Erythroblast (primary cell): ENCODE measurements around the gene PTPN23.

ENCODE experiments used
- GATA1 ChIP-seq: IDR thresholded peaks from 2 replicates; pipeline ENCODE4 v1.6.1; 2011; ENCODE audit warnings: low read depth, mild to moderate bottlenecking, control low read depth, low read length, moderate library complexity
- POLR2A ChIP-seq: IDR thresholded peaks from 2 replicates; pipeline ENCODE4 v1.6.1; 2011; ENCODE audit warnings: mild to moderate bottlenecking, low read length

GRCh38 chr3:47362701-47363100 is 18.1 kb upstream of the PTPN23 start:
- TF ChIP-seq POLR2A (no peak), GATA1 (no peak)
